Measurements from ENCODE around the gene PRICKLE4. TPM values are rescaled to one million over a fixed set of nuclear protein-coding genes. Genes with fewer than 3 reads are reported as not detected.

Gene PRICKLE4, protein sequence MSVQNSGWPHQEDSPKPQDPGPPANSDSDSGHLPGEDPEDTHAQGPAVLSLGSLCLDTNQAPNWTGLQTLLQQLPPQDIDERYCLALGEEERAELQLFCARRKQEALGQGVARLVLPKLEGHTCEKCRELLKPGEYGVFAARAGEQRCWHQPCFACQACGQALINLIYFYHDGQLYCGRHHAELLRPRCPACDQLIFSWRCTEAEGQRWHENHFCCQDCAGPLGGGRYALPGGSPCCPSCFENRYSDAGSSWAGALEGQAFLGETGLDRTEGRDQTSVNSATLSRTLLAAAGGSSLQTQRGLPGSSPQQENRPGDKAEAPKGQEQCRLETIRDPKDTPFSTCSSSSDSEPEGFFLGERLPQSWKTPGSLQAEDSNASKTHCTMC
- 0.03 TPM for polyA plus RNA-seq (2013, experiment 1 of 2)
- polyA plus RNA-seq (2013, experiment 2 of 2) = 0.11 TPM

DNA sequence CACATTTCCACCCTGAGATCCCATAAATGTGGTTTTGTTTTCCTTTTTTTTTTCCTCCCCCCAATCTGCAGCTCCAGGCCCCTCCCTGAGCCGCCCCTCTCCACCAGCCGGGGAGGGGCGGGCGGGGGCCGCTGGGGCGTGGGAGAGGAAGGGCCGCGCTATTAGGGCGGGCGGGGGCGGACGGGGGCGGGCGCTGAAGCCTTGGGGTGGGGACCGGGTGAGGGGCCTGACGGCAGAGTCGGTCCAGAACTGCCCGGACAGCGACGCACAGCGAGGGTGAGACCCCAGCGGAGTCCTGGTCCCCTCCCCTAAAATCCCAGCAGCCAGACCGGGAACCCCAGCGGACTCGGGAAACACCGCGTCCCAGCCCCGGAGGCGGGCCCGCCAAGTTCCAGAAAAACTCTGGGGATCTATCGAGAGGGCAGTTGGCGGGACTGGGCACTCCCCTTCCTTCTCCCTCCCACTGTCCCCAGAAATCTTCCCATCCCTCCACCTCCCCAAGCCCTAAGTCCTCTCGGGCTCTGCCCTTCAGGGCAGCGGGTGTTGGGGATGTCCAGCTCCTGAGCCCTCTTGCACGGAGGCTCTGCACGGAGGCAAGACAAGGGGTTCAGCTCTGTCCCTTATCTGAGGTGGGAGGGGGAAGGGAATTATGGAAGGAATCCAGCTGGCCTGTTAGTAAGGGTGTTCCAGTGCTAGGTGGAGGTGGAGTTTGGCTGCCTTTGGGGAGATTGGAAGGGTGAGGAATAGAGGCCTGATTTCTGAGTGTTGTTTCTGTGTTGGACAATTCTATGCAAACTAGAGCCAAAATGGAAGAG, at the start of gene PRICKLE4:
Gene PRICKLE4 (plus strand): TSS at position 232 of the 815 bp plus-strand sequence. CDS start 2,692 bp downstream, outside the sequence.
- no peak within 1 kb of the TSS for H3K27ac ChIP-seq (ENCODE audit: low read depth, low read length)
- peaks cover 2% of the 10 kb centered on the region for H3K4me1 ChIP-seq (ENCODE audit: control insufficient read depth, low read depth, low read length)
- H2BK15ac ChIP-seq (replicated peaks; ENCODE audit: low read depth) = no peak within 1 kb of the TSS
- H3K56ac ChIP-seq (ENCODE audit: low read length) = peak within 1 kb of the TSS; percentile 87
- whole genome bisulfite sequencing (ENCODE audit: extremely low coverage, insufficient coverage, low lambda C conversion rate) = no CpG with 5 or more reads among the region's 36 CpGs
- H3K79me1 ChIP-seq (ENCODE audit: low read length) = no peaks in the 10 kb centered on the region
- peak; percentile 22 for DNase-seq
- peak within 1 kb of the TSS; percentile 73 for H3K9ac ChIP-seq (ENCODE audit: low read length)
- peaks cover 4% of the 10 kb centered on the region for H3K27me3 ChIP-seq (ENCODE audit: insufficient read depth, low read length, poor library complexity)
- H3K18ac ChIP-seq (ENCODE audit: low read length) = peak within 1 kb of the TSS; percentile 65
- peak within 1 kb of the TSS; percentile 70 for H3K4me3 ChIP-seq (ENCODE audit: low read length)
- H4K5ac ChIP-seq (ENCODE audit: low read length) = no peak within 1 kb of the TSS
- peak within 1 kb of the TSS; percentile 8 for H2BK120ac ChIP-seq (ENCODE audit: low read depth, low read length)
- no peaks in the 10 kb centered on the region for H3K36me3 ChIP-seq (ENCODE audit: control insufficient read depth, insufficient read depth, low read length)
- H3K4ac ChIP-seq (ENCODE audit: low read depth, low read length) = no peak within 1 kb of the TSS
- H2AK5ac ChIP-seq (ENCODE audit: low read length) = no peak within 1 kb of the TSS
- no peak within 1 kb of the TSS for H4K8ac ChIP-seq (ENCODE audit: low read depth, low read length)
- H3K23ac ChIP-seq (ENCODE audit: low read length) = no peak within 1 kb of the TSS
- H3K4me2 ChIP-seq (ENCODE audit: low read length) = peak within 1 kb of the TSS; percentile 76
- H2BK5ac ChIP-seq (ENCODE audit: low read length) = no peak within 1 kb of the TSS
- no peaks in the 10 kb centered on the region for H3K79me2 ChIP-seq (ENCODE audit: control insufficient read depth, insufficient read depth, low read length)

DNA sequence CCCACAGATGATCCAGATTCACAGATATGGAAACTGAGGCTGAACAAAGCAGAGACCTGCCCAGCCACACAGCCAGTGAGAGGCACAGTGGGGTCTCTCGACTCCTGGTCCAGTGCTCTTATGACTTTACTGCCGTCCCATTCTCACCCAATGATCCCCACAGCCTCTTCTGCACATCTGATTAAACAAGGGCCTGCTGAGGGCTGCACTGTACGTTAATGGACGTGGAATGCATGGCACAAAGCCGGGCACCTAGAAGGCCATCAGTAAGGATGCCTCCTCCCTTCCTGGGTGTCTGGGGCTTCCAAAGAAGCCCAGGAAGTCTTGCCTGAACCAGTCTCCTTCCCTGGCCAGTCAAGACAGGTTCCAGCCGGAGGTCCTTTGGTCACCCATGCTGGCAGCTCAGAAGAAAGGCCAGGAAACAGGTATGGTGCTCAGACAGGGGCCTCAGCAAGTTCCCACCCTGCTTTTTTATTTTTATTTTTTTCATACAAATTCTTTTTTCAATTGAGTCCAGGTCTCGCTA, 49.0 kb upstream of the PRICKLE4 start:
- Histone ChIP-seq H2AK5ac (ENCODE audit: low read length) (no peak overlapping the region), H2BK120ac (ENCODE audit: low read depth, low read length) (no peak overlapping the region), H2BK15ac (replicated peaks; ENCODE audit: low read depth) (no peak overlapping the region), H3K27me3 (ENCODE audit: insufficient read depth, low read length, poor library complexity) (no peaks in the 10 kb centered on the region), H3K56ac (ENCODE audit: low read length) (no peak overlapping the region), H3K79me2 (ENCODE audit: control insufficient read depth, insufficient read depth, low read length) (no peaks in the 10 kb centered on the region), H3K79me1 (ENCODE audit: low read length) (no peaks in the 10 kb centered on the region), H3K4me2 (ENCODE audit: low read length) (no peak overlapping the region), H3K4me3 (ENCODE audit: low read length) (no peak overlapping the region), H3K4me1 (ENCODE audit: control insufficient read depth, low read depth, low read length) (peaks cover 6% of the 10 kb centered on the region), H3K27ac (ENCODE audit: low read depth, low read length) (no peak overlapping the region), H3K4ac (ENCODE audit: low read depth, low read length) (no peak overlapping the region), H4K5ac (ENCODE audit: low read length) (no peak overlapping the region), H3K36me3 (ENCODE audit: control insufficient read depth, insufficient read depth, low read length) (no peaks in the 10 kb centered on the region), H3K18ac (ENCODE audit: low read length) (no peak overlapping the region), H4K8ac (ENCODE audit: low read depth, low read length) (no peak overlapping the region), H2BK5ac (ENCODE audit: low read length) (no peak overlapping the region), H3K23ac (ENCODE audit: low read length) (no peak overlapping the region), H3K9ac (ENCODE audit: low read length) (no peak overlapping the region)
- DNase-seq = no peak
- no CpG with 5 or more reads among the region's 7 CpGs for WGBS (ENCODE audit: extremely low coverage, insufficient coverage, low lambda C conversion rate)

DNA sequence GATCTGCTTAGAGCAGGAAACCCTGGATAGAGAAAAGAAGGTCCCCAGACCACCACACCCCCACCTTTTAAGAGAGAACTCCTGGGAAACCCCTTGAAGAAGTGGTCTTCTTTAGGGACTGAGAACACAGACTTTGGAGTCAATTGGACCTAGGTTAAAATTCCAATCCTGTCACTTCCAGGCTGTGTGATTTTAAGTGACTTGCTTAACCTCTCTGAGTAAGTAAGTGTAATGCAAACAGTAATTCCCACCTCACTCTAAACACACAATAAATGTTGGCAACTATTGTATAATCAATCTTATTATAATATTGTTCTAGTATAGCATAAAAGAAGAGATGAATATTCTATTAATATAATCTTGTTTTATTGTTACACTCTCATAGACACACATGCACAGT, 48.4 kb upstream of the PRICKLE4 start:
- Histone ChIP-seq H3K4me3 (ENCODE audit: low read length) (no peak overlapping the region), H3K9ac (ENCODE audit: low read length) (no peak overlapping the region), H3K4ac (ENCODE audit: low read depth, low read length) (no peak overlapping the region), H3K23ac (ENCODE audit: low read length) (no peak overlapping the region), H3K18ac (ENCODE audit: low read length) (no peak overlapping the region), H3K79me1 (ENCODE audit: low read length) (no peaks in the 10 kb centered on the region), H3K56ac (ENCODE audit: low read length) (no peak overlapping the region), H3K79me2 (ENCODE audit: control insufficient read depth, insufficient read depth, low read length) (no peaks in the 10 kb centered on the region), H2AK5ac (ENCODE audit: low read length) (no peak overlapping the region), H3K4me1 (ENCODE audit: control insufficient read depth, low read depth, low read length) (peaks cover 6% of the 10 kb centered on the region), H4K8ac (ENCODE audit: low read depth, low read length) (no peak overlapping the region), H2BK5ac (ENCODE audit: low read length) (no peak overlapping the region), H3K36me3 (ENCODE audit: control insufficient read depth, insufficient read depth, low read length) (no peaks in the 10 kb centered on the region), H2BK120ac (ENCODE audit: low read depth, low read length) (no peak overlapping the region), H3K4me2 (ENCODE audit: low read length) (no peak overlapping the region), H3K27ac (ENCODE audit: low read depth, low read length) (no peak overlapping the region), H2BK15ac (replicated peaks; ENCODE audit: low read depth) (no peak overlapping the region), H4K5ac (ENCODE audit: low read length) (no peak overlapping the region), H3K27me3 (ENCODE audit: insufficient read depth, low read length, poor library complexity) (no peaks in the 10 kb centered on the region)
- DNase-seq = no peak

DNA sequence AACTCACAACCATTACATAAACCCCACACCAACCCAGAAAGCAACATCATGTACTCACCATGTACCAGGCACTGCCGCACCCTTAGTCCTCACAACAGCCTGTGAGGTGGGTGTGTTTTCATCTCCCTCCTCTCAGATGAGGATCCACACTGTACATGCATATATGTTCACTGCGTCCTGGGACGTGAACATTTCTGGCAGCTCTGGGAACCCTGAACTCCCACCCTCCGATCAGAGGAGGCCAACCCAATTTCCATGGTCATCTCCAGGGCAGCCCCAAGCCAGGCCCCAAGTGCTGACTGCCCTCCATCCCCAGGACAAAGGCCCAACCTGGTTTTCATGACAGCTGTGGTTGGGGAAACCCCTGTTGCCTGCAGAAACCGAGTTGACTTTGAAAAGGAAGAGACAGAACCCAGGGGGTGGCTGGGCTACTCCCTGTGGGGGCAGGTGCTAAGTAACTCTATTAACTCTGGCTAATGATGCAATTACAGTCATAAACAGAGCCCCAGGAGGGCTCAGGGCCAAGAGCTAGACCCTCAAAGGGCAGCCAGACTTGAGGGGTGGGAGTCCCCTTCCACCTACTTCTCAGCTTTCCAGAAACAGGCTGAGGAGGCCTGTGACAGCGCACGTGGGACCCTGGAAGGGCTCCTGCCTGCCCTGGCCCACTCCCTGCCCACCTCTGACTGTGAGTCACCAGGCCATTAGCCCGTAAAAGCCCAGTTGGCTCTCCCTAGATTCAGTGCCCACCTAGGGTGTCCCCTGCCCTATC, 47.8 kb upstream of the PRICKLE4 start:
- H4K8ac ChIP-seq (ENCODE audit: low read depth, low read length) = no peak overlapping the region
- H3K36me3 ChIP-seq (ENCODE audit: control insufficient read depth, insufficient read depth, low read length) = no peaks in the 10 kb centered on the region
- H3K79me2 ChIP-seq (ENCODE audit: control insufficient read depth, insufficient read depth, low read length) = no peaks in the 10 kb centered on the region
- no peak overlapping the region for H2BK120ac ChIP-seq (ENCODE audit: low read depth, low read length)
- H4K5ac ChIP-seq (ENCODE audit: low read length) = no peak overlapping the region
- H3K27me3 ChIP-seq (ENCODE audit: insufficient read depth, low read length, poor library complexity) = no peaks in the 10 kb centered on the region
- H3K27ac ChIP-seq (ENCODE audit: low read depth, low read length) = no peak overlapping the region
- WGBS (ENCODE audit: extremely low coverage, insufficient coverage, low lambda C conversion rate) = no CpG with 5 or more reads among the region's 8 CpGs
- peaks cover 6% of the 10 kb centered on the region for H3K4me1 ChIP-seq (ENCODE audit: control insufficient read depth, low read depth, low read length)
- DNase-seq = peak; percentile 30
- no peak overlapping the region for H3K23ac ChIP-seq (ENCODE audit: low read length)
- H3K9ac ChIP-seq (ENCODE audit: low read length) = no peak overlapping the region
- no peak overlapping the region for H2BK15ac ChIP-seq (replicated peaks; ENCODE audit: low read depth)
- no peak overlapping the region for H3K56ac ChIP-seq (ENCODE audit: low read length)
- no peak overlapping the region for H3K4ac ChIP-seq (ENCODE audit: low read depth, low read length)
- no peak overlapping the region for H3K4me3 ChIP-seq (ENCODE audit: low read length)
- no peak overlapping the region for H2AK5ac ChIP-seq (ENCODE audit: low read length)
- H3K4me2 ChIP-seq (ENCODE audit: low read length) = no peak overlapping the region
- no peak overlapping the region for H2BK5ac ChIP-seq (ENCODE audit: low read length)
- no peaks in the 10 kb centered on the region for H3K79me1 ChIP-seq (ENCODE audit: low read length)
- H3K18ac ChIP-seq (ENCODE audit: low read length) = no peak overlapping the region

DNA sequence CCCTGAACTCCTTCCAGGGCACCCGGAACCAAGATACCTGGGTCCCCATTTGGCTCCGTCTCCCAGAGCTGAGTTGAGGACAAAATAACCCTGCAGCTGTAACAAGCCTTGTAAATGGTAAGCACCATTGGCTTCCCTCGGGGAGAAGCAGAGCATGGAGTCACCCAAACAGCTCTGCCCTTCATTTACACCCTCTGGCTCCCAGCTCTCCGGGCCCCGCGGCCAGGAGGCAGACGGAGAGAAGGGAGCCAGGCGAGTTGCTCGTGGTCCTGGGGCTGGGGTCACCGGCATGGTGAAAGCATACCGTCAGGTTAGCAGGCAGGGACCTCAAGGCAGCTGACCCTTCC, 47.2 kb upstream of the PRICKLE4 start:
- H3K56ac ChIP-seq (ENCODE audit: low read length) = no peak overlapping the region
- H2BK120ac ChIP-seq (ENCODE audit: low read depth, low read length) = no peak overlapping the region
- no peak overlapping the region for H3K4ac ChIP-seq (ENCODE audit: low read depth, low read length)
- WGBS (ENCODE audit: extremely low coverage, insufficient coverage, low lambda C conversion rate) = no CpG with 5 or more reads among the region's 11 CpGs
- H3K9ac ChIP-seq (ENCODE audit: low read length) = peak overlapping the region; percentile 23
- no peak overlapping the region for H2BK15ac ChIP-seq (replicated peaks; ENCODE audit: low read depth)
- H3K79me2 ChIP-seq (ENCODE audit: control insufficient read depth, insufficient read depth, low read length) = no peaks in the 10 kb centered on the region
- no peaks in the 10 kb centered on the region for H3K79me1 ChIP-seq (ENCODE audit: low read length)
- no peak overlapping the region for H3K4me3 ChIP-seq (ENCODE audit: low read length)
- peak overlapping the region; percentile 74 for H3K4me2 ChIP-seq (ENCODE audit: low read length)
- no peak overlapping the region for H4K8ac ChIP-seq (ENCODE audit: low read depth, low read length)
- H3K4me1 ChIP-seq (ENCODE audit: control insufficient read depth, low read depth, low read length) = peaks cover 6% of the 10 kb centered on the region
- H3K36me3 ChIP-seq (ENCODE audit: control insufficient read depth, insufficient read depth, low read length) = no peaks in the 10 kb centered on the region
- no peak overlapping the region for H4K5ac ChIP-seq (ENCODE audit: low read length)
- DNase-seq = peak; percentile 23
- H2BK5ac ChIP-seq (ENCODE audit: low read length) = no peak overlapping the region
- no peak overlapping the region for H3K18ac ChIP-seq (ENCODE audit: low read length)
- no peaks in the 10 kb centered on the region for H3K27me3 ChIP-seq (ENCODE audit: insufficient read depth, low read length, poor library complexity)
- no peak overlapping the region for H3K23ac ChIP-seq (ENCODE audit: low read length)
- no peak overlapping the region for H2AK5ac ChIP-seq (ENCODE audit: low read length)
- no peak overlapping the region for H3K27ac ChIP-seq (ENCODE audit: low read depth, low read length)

Data from mesendoderm (in vitro differentiated cells).